Measurements from ENCODE around the gene PSMG1. TPM values are rescaled to one million over a fixed set of nuclear protein-coding genes. Genes with fewer than 3 reads are reported as not detected.

PSMG1 gene
- total RNA-seq, 1 donor from 2014 or later = 21.4 TPM

GRCh38 chr21:39144191-39144590 lies 39.1 kb downstream of the PSMG1 start:
- H3K4me1 ChIP-seq = no peaks in the 10 kb centered on the region
- TF ChIP-seq CTCF (IDR thresholded peaks at IDR 0.05) = no peak
- H3K36me3 ChIP-seq = no peaks in the 10 kb centered on the region
- no peaks in the 10 kb centered on the region for H3K27me3 ChIP-seq
- H3K9me3 ChIP-seq = no peaks in the 10 kb centered on the region
- no peak overlapping the region for H3K27ac ChIP-seq
- H3K4me3 ChIP-seq = no peak overlapping the region
- peak; percentile 35 for ATAC-seq
- intact Hi-C loops (cut with DNase I) = loop anchor here (10.0 kb wide), 1 partner anchor 639 kb away; no protein-coding TSS in a partner anchor
- no peak for DNase-seq

- intact Hi-C loops (cut with DNase I) = loop anchor here (10.0 kb wide), 1 partner anchor 638 kb away; no protein-coding TSS in a partner anchor
- ATAC-seq = no peak
- no peak for DNase-seq
- TF ChIP-seq CTCF (IDR thresholded peaks at IDR 0.05) = no peak
- Histone ChIP-seq H3K4me3 (no peak overlapping the region), H3K9me3 (no peaks in the 10 kb centered on the region), H3K27me3 (no peaks in the 10 kb centered on the region), H3K27ac (no peak overlapping the region), H3K36me3 (no peaks in the 10 kb centered on the region), H3K4me1 (no peaks in the 10 kb centered on the region)
These were observed 40.3 kb downstream of the PSMG1 start for GRCh38 chr21:39142972-39143371.

GRCh38 chr21:39141502-39141901 lies 41.7 kb downstream of the PSMG1 start:
- no peak for TF ChIP-seq CTCF (IDR thresholded peaks at IDR 0.05)
- H3K9me3 ChIP-seq = no peaks in the 10 kb centered on the region
- peaks cover 3% of the 10 kb centered on the region for H3K4me1 ChIP-seq
- H3K36me3 ChIP-seq = no peaks in the 10 kb centered on the region
- no peak for DNase-seq
- no peak overlapping the region for H3K27ac ChIP-seq
- H3K4me3 ChIP-seq = no peak overlapping the region
- intact Hi-C loops (cut with DNase I) = loop anchor here (10.0 kb wide), 1 partner anchor 637 kb away; no protein-coding TSS in a partner anchor
- H3K27me3 ChIP-seq = no peaks in the 10 kb centered on the region
- ATAC-seq = no peak

GRCh38 chr21:39137248-39138178 lies 45.7 kb downstream of the PSMG1 start:
- TF ChIP-seq CTCF (IDR thresholded peaks at IDR 0.05) = no peak
- DNase-seq (no peak), ATAC-seq (no peak)
- H3K36me3 ChIP-seq = no peaks in the 10 kb centered on the region
- H3K4me1 ChIP-seq = peaks cover 4% of the 10 kb centered on the region
- no peaks in the 10 kb centered on the region for H3K27me3 ChIP-seq
- H3K4me3 ChIP-seq = no peak overlapping the region
- peak overlapping the region; percentile 42 for H3K27ac ChIP-seq
- intact Hi-C loops (cut with DNase I) = loop anchor here (5.0 kb wide), 1 partner anchor 405 kb away; no protein-coding TSS in a partner anchor
- H3K9me3 ChIP-seq = no peaks in the 10 kb centered on the region

GRCh38 chr21:39136711-39137110 lies 46.5 kb downstream of the PSMG1 start:
- intact Hi-C loops (cut with DNase I) = loop anchor here (5.0 kb wide), 1 partner anchor 404 kb away; no protein-coding TSS in a partner anchor
- Histone ChIP-seq H3K4me3 (no peak overlapping the region), H3K27me3 (no peaks in the 10 kb centered on the region), H3K9me3 (no peaks in the 10 kb centered on the region), H3K27ac (peak overlapping the region; percentile 42), H3K4me1 (peaks cover 4% of the 10 kb centered on the region), H3K36me3 (no peaks in the 10 kb centered on the region)
- no peak for TF ChIP-seq CTCF (IDR thresholded peaks at IDR 0.05)
- ATAC-seq (no peak), DNase-seq (no peak)
